Stimulated activated CD4-positive, alpha-beta T cell treated with anti-CD3 and anti-CD28 coated beads, Interleukin-2, amount 100 ng/mL, for 48 hours (primary cell): ENCODE results near the gene FCGR1A.
"Not testable (repeated sequence)": the region's sequence is repeated elsewhere in the genome, so short reads cannot be mapped to it uniquely, and the experiment has no call there.

Source experiments
- DNase-seq, 2 donors: peaks; one replicate each; pipeline ENCODE4 v3.0.0-alpha.2; 2020

FCGR1A gene

DNA sequence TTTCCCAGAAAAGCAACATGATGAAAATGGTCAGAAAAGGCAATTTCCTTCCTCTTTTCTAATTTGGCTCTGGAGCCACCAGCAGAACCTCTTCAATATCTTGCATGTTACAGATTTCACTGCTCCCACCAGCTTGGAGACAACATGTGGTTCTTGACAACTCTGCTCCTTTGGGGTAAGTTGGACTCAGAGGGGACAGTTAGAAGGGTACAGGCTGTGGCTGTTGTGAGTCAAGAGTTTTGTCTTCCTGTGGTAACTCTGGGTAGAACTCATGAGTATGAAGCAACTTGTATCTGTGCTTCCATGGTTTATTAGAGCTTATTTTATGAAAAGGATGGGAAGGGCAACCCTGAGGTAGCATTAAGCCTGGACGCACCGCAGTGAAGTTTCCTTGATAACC is at the start of gene FCGR1A:
Gene FCGR1A, plus strand, starts transcription at position 95 of the 400 bp plus-strand sequence. Its CDS starts 50 bp downstream, at position 145.
- not testable (repeated sequence) for DNase-seq

GRCh38 chr1:149732781-149733180 is 49.7 kb upstream of the FCGR1A start:
- not testable (repeated sequence) for DNase-seq

DNA sequence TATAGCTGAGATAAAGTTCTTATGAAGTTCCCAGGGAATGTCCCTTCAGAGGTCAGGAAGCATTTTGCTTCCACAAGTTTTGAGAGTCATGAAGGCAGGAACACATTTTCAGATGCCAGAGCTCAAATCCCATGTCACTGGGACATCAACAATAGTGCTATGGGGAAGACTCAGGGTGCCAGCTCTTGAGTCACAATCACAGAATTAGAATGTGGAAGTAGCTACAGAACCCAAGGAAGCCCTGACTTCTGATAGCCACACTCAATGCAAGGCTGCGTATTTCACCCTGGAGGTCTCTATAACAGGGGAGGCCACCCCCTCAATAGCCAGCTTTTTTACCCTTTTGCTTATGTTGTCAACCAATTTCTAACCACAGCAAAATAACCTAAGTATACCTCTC is 47.8 kb upstream of the FCGR1A start:
- not testable (repeated sequence) for DNase-seq

- DNase-seq, result peak; percentile 30 to 60
Measured at GRCh38 chr1:149740148-149740581, 42.3 kb upstream of the FCGR1A start.

DNA sequence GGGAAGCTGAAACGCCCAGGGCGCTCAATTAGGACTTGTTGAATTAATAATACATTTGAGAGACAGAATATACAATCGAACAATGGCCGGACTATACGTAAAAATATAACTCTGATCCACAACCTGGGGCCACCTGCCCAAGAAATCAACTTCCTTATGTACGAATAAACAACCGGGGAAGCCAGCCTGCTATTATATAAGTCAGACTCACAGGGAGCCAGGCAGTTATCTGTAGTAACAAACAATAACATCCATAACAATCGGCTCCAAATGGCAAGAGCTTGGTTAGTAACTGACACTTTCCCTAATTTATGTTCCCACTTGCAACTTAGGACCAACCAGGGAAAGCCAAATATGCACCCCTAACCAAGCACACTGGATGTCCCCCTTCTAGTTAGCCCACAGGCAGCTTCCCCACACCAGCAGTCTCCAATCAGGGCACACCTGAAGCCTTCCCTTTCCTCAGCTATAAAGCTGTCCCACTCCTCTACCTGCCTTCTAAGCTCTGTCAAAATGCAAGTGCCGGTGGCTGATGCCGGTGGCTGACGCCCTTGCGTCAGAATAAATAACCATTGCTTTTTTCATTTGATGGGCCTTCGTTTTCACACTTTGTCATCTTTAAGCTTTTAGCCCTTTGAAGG is 41.8 kb upstream of the FCGR1A start:
- DNase-seq, result not testable (repeated sequence)

GRCh38 chr1:149741914-149742313 is 40.6 kb upstream of the FCGR1A start:
- DNase-seq, result not testable (repeated sequence)

- DNase-seq, result not testable (repeated sequence)
Measured at GRCh38 chr1:149746463-149747356, 35.8 kb upstream of the FCGR1A start.

DNA sequence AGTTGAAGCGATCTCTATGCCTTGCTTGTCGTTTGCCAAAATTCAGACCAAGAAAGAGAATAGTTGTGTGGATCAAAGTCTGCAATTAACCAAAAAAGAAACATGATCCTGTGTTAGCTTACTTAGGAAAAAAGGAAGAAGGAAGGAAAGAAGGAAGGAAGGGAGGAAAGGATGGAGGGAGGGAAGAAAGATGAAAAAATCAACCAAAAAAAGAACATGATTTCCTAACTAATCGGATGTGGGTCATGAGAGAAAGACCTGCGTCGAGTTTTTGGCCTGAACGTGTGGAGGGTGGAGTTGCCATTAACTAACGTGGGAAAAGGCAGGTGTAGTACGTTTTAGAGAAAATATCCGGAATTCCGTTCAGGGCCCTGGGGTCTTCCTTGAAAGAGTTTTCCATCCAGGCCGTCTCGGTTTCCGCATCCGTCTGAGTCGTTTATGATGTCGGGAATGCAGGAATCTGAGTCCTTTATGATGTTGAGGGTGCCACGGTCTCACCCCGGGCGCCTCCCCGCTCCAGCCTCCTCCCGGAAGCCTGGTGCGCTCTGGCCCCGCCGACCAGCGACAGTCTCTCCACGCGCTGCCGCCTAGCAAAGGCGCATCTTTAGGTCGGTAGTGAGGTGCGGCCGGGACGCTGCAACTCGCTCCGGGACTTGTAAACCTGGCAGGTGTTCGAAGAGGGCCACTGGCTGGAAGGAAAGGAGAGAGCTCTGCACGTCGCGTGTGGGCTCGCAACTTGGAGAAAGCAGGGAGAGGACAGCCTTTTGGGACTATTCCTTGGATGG is 34.9 kb upstream of the FCGR1A start:
- not testable (repeated sequence) for DNase-seq

- DNase-seq, result not testable (repeated sequence)
Measured at GRCh38 chr1:149748144-149748500, 34.4 kb upstream of the FCGR1A start.

- DNase-seq, result not testable (repeated sequence)
Measured at GRCh38 chr1:149750562-149750961, 31.9 kb upstream of the FCGR1A start.

- not testable (repeated sequence) for DNase-seq
Measured at GRCh38 chr1:149752186-149752585, 30.3 kb upstream of the FCGR1A start.

DNA sequence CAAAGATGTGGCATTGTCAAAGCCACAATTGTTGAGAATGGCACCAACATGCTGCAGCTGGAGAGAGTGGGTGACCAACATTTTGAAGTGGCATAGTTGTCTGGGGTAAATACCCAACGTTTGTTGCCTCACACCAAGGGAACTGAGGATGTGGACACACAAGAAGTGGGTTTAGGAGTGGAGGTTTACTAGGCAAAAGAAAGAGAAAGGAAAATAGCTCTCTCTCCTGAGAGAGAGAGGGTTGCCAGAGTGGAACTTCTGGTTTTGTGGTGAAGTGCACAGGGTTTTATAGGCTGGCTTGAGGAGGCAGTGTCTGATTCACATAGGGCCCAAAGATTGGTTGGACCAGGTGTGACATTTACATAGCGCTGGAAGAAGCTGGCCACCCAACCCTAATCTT is 29.0 kb upstream of the FCGR1A start:
- not testable (repeated sequence) for DNase-seq

DNA sequence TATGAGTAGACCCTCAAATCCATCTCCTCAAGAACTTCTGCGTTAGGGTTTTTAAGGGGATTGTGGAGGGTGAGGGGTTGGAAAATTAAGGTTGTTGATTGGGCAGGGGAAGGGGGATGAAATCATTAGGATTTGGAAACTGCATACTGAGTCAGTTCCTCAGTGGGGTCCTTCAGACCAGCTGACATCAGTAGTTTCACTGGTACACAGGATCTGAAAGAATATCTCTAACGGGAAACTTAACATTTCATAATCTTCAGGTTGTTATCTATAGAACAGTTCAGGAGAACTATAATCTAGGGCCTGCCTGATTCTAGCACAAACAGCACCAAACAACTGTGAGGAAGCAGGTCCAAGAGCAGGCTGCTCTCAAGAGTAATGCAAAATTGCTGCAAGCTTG is 27.2 kb upstream of the FCGR1A start:
- DNase-seq, result not testable (repeated sequence)

DNA sequence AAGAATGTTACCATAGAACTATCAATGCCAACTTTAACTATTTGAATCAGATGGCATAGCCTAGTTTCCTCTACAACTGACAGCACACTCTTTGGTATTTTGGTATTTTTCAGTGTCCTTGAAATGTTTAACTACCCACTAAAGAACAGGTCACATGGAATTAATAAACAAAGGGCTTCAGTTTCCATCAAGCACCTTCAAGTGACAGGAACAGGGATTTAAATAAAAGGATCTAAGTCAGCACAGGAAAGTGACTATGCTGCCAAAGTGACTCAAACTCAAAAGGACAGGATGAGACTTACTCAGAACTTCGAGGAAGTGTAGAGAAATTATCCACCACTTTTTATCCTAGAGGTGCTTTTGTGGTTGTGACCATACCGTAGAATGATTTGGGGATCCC is 20.2 kb upstream of the FCGR1A start:
- not testable (repeated sequence) for DNase-seq

DNA sequence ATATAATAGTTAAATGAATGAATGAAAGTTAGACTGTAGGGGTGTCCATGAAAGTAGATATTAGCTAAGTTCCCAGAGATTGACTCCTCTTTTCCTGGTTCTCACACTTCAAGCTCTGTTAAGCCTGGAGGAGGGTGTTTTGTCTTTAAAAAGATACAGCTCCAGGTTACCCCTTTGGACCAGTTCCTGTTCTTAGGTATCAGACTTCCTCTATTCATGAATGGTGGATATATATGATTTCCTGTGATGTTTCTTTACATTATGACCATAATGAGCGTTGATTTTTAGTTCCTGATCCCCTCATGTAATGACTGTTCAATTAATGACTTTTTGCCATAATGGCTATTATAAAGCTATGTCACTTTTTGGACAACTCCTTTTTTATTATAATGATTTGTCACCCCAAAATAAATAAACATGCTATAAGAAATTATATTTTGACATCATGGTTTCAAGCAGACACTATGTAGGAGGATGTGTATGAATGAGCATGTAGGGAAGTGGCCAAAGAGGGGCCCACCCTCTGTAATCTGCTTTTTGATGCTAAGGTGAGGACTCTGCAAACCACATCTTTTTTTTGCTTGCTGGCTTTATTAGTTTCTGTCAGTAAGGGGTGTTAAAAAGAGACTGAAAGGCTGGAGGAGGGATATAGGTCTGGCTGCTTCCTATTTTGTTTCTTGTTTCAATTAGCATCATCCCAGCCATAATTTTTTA is 18.2 kb upstream of the FCGR1A start:
- DNase-seq, result not testable (repeated sequence)

DNA sequence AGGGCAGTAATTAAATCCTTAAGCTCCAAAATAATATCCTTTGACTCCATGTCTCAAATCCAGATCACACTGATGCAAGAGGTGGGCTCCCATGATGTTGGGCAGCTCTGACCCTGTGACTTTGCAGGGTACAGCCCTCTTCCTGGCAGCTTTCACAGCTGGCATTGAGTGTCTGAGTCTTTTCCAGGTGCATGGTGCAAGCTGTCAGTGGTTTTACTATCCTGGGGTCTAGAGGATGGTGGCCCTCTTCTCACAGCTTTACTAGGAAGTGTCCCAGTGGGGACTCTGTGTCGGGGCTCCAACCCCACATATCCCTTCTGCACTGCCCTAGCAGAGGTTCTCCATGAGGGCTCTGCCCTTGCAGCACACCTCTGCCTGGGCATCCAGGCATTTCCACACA is 16.3 kb upstream of the FCGR1A start:
- not testable (repeated sequence) for DNase-seq

DNA sequence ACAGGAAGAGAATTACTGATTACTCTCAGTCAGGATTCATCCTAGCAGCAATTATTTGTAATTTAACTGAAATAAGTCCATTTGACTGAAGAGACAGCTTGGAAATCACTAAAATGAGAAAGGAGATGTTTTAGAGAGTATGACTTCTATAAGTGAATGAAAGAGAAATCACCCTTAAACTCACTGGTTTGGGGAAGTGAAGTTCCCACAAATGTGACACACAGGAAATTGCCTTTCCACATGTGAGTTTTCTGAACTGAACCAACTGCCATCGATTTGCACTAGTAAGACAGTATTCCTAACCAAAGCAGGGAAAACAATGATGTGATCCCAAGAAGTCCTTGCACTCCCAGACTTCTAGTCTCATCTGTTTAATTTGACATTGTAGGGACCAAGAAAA is 13.3 kb upstream of the FCGR1A start:
- DNase-seq, result not testable (repeated sequence)

DNA sequence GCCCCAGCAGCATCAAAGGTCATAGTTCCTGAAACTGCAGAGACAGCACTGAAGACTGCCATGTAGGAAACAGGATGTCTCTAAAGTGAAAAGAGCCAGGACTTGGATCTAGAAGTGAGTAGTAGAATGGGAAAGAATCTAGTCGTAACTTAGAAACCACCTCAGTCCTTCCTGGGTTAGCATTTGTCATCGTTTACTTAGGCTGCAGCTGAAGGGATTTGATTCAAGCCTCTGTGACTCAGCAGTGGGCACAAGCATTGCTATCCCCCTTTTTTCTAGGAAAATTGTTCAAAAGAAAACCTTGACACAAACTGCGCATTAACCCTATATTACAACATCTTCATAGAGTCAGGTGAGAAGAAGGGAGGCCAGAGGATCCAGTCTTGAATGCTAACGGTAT is 11.8 kb upstream of the FCGR1A start:
- DNase-seq, result not testable (repeated sequence)

- not testable (repeated sequence) for DNase-seq
Measured at GRCh38 chr1:149771653-149772425, 10.7 kb upstream of the FCGR1A start.

DNA sequence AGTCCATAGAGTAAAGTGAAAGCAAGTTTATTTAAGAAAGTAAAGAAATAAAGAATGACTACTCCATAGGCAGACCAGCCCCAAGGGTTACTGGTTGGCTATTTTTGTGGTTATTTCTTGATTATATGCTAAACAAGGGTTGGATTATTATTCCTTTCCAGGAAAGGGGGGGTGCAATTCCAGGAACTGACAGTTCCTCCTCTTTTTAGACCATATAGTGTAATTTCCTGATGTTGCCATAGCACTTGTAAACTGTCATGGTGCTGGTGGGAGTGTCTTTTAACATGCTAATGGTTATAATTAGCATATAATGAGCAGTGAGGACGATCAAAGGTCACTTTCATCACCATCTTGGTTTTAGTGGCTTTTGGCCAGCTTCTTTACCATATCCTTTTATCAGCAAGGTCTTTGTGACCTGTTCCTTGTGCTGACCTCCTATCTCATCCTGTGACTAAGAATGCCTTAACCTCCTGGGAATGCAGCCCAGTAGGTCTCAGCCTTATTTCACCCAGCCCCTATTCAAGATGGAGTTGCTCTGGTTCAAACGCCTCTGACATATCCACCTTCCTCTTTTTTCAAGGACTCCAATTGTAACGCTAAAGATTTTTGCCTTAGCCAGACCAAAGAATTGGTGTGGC is 6.9 kb upstream of the FCGR1A start:
- DNase-seq, result not testable (repeated sequence)

DNA sequence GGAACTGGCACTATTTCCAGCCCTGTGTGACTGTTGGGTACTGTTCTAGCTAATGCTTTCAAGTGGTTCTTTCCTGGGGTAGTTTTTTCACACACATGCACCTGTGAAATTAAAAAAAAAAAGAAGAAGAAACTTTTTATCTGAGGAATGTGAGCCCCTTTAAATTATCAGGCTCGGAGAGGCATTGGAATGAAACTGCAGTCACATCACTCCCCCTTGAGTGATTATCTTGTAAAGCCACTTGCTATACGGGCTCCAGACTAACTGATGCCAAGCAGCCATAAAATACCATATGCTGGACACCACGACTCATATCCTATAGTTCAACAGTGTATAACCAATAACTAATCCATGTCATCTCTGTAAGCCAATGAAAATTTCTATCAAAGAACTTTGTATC is 5.4 kb upstream of the FCGR1A start:
- DNase-seq, result not testable (repeated sequence)
